GM18519 (cell line): Measurements from ENCODE around the gene RBPMS2.
"Not testable (repeated sequence)": the region's sequence is repeated elsewhere in the genome, so short reads cannot be mapped to it uniquely, and the experiment has no call there.

Experiments
- ATAC-seq: cut with Tn5 transposase; IDR thresholded peaks from one replicate; pipeline ENCODE4 v1.9.1; 2021; ENCODE audit warnings: mild to moderate bottlenecking, moderate library complexity; ENCODE audit not compliant: unreplicated experiment, low FRiP score

Gene RBPMS2

GRCh38 chr15:64775551-64776401 is at the start of gene RBPMS2:
Gene RBPMS2 (minus strand): TSS chr15:64775589. CDS start chr15:64775319, 270 bp downstream.
- ATAC-seq: no peak

- no peak for ATAC-seq
These were observed 49.6 kb upstream of the RBPMS2 start for GRCh38 chr15:64824929-64825430.

- no peak for ATAC-seq
These were observed 41.1 kb upstream of the RBPMS2 start for GRCh38 chr15:64816452-64816851.

- not testable (repeated sequence) for ATAC-seq
These were observed 39.6 kb upstream of the RBPMS2 start for GRCh38 chr15:64814965-64815364.

GRCh38 chr15:64814283-64814682 is 38.9 kb upstream of the RBPMS2 start:
- ATAC-seq: not testable (repeated sequence)

GRCh38 chr15:64813075-64813474 is 37.7 kb upstream of the RBPMS2 start:
- no peak for ATAC-seq

- no peak for ATAC-seq
These were observed 35.3 kb upstream of the RBPMS2 start for GRCh38 chr15:64810497-64811326.

GRCh38 chr15:64809649-64810496 is 34.5 kb upstream of the RBPMS2 start:
- ATAC-seq: no peak

GRCh38 chr15:64808785-64809453 is 33.5 kb upstream of the RBPMS2 start:
- ATAC-seq: no peak

GRCh38 chr15:64807751-64808222 is 32.4 kb upstream of the RBPMS2 start:
- no peak for ATAC-seq

GRCh38 chr15:64807051-64807749 is 31.8 kb upstream of the RBPMS2 start:
- no peak for ATAC-seq

- no peak for ATAC-seq
These were observed 31.1 kb upstream of the RBPMS2 start for GRCh38 chr15:64806509-64806908.

- ATAC-seq: no peak
These were observed 29.2 kb upstream of the RBPMS2 start for GRCh38 chr15:64804619-64805018.

- ATAC-seq: no peak
These were observed 28.1 kb upstream of the RBPMS2 start for GRCh38 chr15:64803526-64803925.

- ATAC-seq: no peak
These were observed 25.1 kb upstream of the RBPMS2 start for GRCh38 chr15:64800476-64800875.

- ATAC-seq: not testable (repeated sequence)
These were observed 23.5 kb upstream of the RBPMS2 start for GRCh38 chr15:64798905-64799304.

- ATAC-seq: not testable (repeated sequence)
These were observed 20.5 kb upstream of the RBPMS2 start for GRCh38 chr15:64795921-64796320.

- not testable (repeated sequence) for ATAC-seq
These were observed 19.9 kb upstream of the RBPMS2 start for GRCh38 chr15:64795299-64795698.

- ATAC-seq: no peak
These were observed 16.9 kb upstream of the RBPMS2 start for GRCh38 chr15:64792282-64792681.
